HFF-Myc (cell line): ENCODE measurements around the gene MTG1.
A peak's percentile ranks its signal among the peaks of the same experiment; 100 is the strongest.
"Not testable (repeated sequence)": the region's sequence is repeated elsewhere in the genome, so short reads cannot be mapped to it uniquely, and the experiment has no call there.

Source experiments
- DNase-seq: peaks from one replicate; pipeline ENCODE4 v3.0.0-alpha.2; 2011; ENCODE audit warnings: low read depth; ENCODE audit errors: extremely low read depth
- H3K4me3 ChIP-seq: replicated peaks from 2 replicates; pipeline ENCODE4 v1.5.1; 2011; ENCODE audit warnings: low read depth, mild to moderate bottlenecking, control low read depth, low read length
- TF ChIP-seq, protein P1 (sequence below): IDR thresholded peaks from 2 replicates; pipeline ENCODE4 v1.5.1; 2012; ENCODE audit warnings: mild to moderate bottlenecking, low read depth, low read length, control low read depth; ENCODE audit errors: missing control alignments

Gene MTG1

DNA sequence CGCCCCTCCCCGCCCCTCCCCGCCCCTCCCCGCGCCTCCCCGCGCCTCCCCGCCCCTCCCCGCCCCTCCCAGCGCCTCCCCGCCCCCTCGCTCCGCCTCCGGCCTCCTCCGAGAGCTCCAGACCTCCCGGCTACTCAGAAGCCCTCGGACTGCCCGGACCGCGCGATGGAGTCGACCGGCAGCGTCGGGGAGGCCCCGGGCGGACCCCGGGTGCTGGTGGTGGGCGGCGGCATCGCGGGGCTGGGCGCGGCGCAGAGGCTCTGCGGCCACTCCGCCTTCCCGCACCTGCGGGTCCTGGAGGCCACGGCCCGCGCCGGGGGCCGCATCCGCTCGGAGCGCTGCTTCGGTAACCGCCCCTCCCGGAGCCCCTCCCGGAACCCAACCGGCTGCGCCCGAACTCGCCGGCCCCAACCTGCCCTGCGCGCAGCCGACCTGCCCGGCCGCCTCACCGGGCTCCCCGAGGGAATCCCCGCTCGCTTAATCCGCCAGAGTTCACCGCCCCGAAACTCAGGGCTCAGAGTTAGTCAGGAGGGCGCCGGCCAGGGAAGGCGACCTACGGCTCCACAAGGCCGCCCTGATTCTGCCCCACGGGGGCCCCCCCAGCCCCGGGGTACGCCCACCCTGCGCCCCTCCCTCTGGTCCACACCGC is 14.7 kb upstream of the MTG1 start, which contains the start of gene PAOX:
Gene PAOX, plus strand, starts transcription at position 111 of the 649 bp plus-strand sequence. Its CDS starts 55 bp downstream, at position 166.
- no peak for DNase-seq
- peak within 1 kb of the TSS; percentile 47 for H3K4me3 ChIP-seq

DNA sequence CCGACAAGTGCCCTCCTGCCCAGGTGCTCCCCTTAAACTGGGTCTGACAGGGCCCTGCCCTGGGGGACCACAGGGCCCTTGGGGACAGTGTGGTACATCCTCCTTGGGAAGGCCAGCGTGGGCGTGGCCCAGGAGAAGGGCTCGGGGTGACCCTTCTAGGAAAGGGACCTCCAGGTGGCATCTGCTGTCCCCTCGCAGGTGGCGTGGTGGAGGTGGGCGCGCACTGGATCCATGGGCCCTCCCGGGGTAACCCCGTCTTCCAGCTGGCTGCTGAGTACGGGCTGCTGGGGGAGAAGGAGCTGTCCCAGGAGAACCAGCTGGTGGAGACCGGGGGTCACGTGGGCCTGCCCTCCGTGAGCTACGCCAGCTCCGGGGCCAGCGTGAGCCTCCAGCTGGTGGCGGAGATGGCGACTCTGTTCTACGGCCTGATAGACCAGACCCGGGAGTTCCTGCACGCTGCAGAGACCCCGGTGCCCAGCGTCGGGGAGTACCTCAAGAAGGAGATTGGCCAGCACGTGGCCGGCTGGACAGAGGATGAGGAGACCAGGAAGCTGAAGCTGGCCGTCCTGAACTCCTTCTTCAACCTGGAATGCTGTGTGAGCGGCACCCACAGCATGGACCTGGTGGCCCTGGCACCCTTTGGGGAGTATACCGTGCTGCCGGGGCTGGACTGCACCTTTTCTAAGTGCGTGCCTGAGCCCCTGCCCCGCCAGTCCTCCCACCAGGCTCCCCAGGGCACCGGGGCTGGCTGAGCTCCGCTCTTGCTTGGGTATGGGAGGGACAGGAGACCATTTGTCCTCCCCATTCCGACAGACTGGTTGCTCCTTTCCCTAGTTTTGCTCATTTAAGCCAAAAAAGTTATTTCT is 13.9 kb upstream of the MTG1 start:
- TF ChIP-seq, protein P1, sequence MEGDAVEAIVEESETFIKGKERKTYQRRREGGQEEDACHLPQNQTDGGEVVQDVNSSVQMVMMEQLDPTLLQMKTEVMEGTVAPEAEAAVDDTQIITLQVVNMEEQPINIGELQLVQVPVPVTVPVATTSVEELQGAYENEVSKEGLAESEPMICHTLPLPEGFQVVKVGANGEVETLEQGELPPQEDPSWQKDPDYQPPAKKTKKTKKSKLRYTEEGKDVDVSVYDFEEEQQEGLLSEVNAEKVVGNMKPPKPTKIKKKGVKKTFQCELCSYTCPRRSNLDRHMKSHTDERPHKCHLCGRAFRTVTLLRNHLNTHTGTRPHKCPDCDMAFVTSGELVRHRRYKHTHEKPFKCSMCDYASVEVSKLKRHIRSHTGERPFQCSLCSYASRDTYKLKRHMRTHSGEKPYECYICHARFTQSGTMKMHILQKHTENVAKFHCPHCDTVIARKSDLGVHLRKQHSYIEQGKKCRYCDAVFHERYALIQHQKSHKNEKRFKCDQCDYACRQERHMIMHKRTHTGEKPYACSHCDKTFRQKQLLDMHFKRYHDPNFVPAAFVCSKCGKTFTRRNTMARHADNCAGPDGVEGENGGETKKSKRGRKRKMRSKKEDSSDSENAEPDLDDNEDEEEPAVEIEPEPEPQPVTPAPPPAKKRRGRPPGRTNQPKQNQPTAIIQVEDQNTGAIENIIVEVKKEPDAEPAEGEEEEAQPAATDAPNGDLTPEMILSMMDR, result no peak
- DNase-seq, result no peak
- peak overlapping the region; percentile 40 for H3K4me3 ChIP-seq

More for the DNA sequence above, 14.7 kb upstream of the MTG1 start, which contains the start of gene PAOX:
- TF ChIP-seq, protein P1, result no peak

- no peak overlapping the region for H3K4me3 ChIP-seq
- TF ChIP-seq, protein P1, result no peak
- no peak for DNase-seq
Observed at GRCh38 chr10:133381036-133381435, 12.9 kb upstream of the MTG1 start.

DNA sequence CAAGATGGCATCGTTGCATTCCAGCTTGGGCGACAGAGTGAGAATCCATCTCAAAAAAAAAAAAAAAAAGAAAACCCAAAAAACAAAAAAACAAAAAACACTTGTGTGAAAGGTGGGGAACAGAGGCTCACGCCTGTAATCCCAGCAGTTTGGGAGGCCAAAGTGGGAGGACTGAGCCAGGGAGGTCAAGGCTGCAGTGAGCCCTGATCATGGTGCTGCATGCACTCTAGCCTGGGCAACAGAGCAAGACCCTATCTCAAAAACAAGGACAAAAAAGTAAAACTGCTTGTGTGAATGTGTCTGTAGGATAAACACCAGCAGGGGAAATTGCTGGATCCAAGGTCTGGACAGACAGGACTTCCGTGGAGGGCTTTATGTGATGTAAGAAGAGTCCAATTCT is 10.4 kb upstream of the MTG1 start:
- no peak for DNase-seq
- no peak overlapping the region for H3K4me3 ChIP-seq
- TF ChIP-seq, protein P1, result no peak

- no peak overlapping the region for H3K4me3 ChIP-seq
- TF ChIP-seq, protein P1, result no peak
- no peak for DNase-seq
Observed at GRCh38 chr10:133384071-133384470, 9.9 kb upstream of the MTG1 start.

- no peak overlapping the region for H3K4me3 ChIP-seq
- TF ChIP-seq, protein P1, result no peak
- DNase-seq, result no peak
Observed at GRCh38 chr10:133385214-133385613, 8.7 kb upstream of the MTG1 start.

DNA sequence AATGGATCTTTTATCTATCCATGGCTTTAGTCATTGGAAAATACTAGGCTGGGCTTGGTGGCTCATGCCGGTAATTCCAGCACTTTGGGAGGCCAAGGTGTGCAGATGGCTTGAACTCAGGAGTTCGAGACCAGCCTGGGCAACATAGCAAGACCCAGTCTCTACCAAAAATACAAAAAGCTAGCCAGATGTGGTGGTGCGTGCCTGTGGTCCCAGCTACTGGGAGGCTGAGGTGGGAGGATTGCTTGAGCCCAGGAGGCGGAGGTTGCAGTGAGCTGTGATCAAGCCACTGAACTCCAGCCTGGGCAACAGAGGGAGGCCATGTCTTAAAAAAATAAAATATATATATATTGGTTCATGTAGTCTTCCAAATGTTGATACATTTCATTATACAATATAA is 7.0 kb upstream of the MTG1 start:
- not testable (repeated sequence) for H3K4me3 ChIP-seq, DNase-seq
